Lower leg skin (tissue), 3 donors: ENCODE measurements around the gene PNRC1.

ENCODE experiments used
- POLR2A ChIP-seq, 2 donors: fragments of 450-650 bp; IDR thresholded peaks; one replicate each; pipeline ENCODE4 v1.6.1; 2016 to 2017; ENCODE audit warnings: antibody characterized with exemption in 2 of 2, mild to moderate bottlenecking in 1 of 2, moderate library complexity in 1 of 2
- TF ChIP-seq, protein P1 (sequence below), 3 donors: fragments of 450-650 bp; IDR thresholded peaks; one replicate each; pipeline ENCODE4 v1.5.1; 2016; ENCODE audit warnings: antibody characterized with exemption in 3 of 3, mild to moderate bottlenecking in 3 of 3, moderate library complexity in 2 of 3

- TF ChIP-seq, protein P1, sequence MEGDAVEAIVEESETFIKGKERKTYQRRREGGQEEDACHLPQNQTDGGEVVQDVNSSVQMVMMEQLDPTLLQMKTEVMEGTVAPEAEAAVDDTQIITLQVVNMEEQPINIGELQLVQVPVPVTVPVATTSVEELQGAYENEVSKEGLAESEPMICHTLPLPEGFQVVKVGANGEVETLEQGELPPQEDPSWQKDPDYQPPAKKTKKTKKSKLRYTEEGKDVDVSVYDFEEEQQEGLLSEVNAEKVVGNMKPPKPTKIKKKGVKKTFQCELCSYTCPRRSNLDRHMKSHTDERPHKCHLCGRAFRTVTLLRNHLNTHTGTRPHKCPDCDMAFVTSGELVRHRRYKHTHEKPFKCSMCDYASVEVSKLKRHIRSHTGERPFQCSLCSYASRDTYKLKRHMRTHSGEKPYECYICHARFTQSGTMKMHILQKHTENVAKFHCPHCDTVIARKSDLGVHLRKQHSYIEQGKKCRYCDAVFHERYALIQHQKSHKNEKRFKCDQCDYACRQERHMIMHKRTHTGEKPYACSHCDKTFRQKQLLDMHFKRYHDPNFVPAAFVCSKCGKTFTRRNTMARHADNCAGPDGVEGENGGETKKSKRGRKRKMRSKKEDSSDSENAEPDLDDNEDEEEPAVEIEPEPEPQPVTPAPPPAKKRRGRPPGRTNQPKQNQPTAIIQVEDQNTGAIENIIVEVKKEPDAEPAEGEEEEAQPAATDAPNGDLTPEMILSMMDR (IDR thresholded peaks at IDR 0.05) = no peak
- no peak for TF ChIP-seq POLR2A (IDR thresholded peaks at IDR 0.05)
These were observed 51.5 kb downstream of the PNRC1 start for GRCh38 chr6:89132057-89132456.
